VCaP (cell line): ENCODE data around the gene SPOCK1.

Source experiments
- H3K27ac ChIP-seq: fragments of 450-650 bp; 2 replicates; pipeline ENCODE4 v1.5.1; 2017
- CTCF ChIP-seq: fragments of 450-650 bp; conservative IDR thresholded peaks from 2 replicates; pipeline ENCODE4 v1.5.1; 2017; ENCODE audit warnings: mild to moderate bottlenecking, moderate library complexity

SPOCK1 gene

DNA sequence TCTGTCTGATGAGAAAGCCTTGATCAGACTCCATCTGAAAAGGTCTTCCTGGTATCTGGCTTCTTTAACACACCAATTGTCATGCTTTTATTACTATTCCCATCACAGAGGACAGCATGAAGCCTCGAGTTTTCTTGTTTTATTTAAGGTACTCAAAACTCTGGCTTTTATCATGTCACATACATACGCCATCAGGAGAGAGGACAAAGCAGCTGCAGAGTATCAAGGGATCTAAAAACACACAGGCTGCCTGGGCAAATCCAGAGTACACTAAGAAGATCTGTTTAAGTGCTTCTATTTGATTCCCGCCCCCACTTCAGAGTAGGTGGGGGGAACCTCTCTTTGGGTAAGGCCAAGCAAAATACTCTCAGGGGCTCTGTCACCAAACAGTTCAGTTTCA, 277.2 kb downstream of the SPOCK1 start:
- TF ChIP-seq CTCF = no peak
- no peak overlapping the region for H3K27ac ChIP-seq

GRCh38 chr5:137220523-137220927, 278.6 kb downstream of the SPOCK1 start:
- TF ChIP-seq CTCF = peak; percentile 91

GRCh38 chr5:137218896-137219295, 280.2 kb downstream of the SPOCK1 start:
- H3K27ac ChIP-seq = peak overlapping the region; percentile 83

More at GRCh38 chr5:137220523-137220927, 278.6 kb downstream of the SPOCK1 start:
- H3K27ac ChIP-seq = peak overlapping the region; percentile 83

GRCh38 chr5:137218471-137218870, 280.7 kb downstream of the SPOCK1 start:
- H3K27ac ChIP-seq = peak overlapping the region; percentile 83
- no peak for TF ChIP-seq CTCF

More at GRCh38 chr5:137218896-137219295, 280.2 kb downstream of the SPOCK1 start:
- no peak for TF ChIP-seq CTCF

DNA sequence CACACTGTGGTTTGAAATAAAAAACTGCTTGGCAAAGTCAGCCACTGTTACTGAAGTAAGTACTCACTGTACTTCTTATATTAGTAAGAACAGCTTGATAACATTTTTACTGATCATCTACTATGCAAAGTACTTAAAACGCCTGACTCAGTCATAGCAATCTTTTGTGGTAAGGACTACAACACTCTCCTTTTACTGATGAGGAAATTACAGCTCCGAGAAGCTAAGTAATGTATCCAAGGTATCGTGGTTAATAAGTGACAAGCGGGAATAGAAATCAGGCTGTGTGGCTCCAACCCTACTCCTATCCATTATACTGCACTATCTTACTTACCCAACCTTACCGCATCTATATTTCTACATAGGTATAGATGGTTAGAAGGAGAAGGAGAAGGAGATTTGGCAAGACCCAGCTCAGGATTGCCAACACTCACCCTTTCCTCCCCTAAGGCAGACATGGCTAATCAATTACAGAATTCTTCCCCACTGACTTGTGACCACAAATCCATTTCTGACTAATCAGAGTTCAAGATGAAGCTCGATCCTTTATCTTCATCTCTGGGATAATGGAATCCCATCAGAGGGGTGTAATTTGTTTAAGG, 281.4 kb downstream of the SPOCK1 start:
- H3K27ac ChIP-seq = peak overlapping the region; percentile 83
- TF ChIP-seq CTCF = no peak

DNA sequence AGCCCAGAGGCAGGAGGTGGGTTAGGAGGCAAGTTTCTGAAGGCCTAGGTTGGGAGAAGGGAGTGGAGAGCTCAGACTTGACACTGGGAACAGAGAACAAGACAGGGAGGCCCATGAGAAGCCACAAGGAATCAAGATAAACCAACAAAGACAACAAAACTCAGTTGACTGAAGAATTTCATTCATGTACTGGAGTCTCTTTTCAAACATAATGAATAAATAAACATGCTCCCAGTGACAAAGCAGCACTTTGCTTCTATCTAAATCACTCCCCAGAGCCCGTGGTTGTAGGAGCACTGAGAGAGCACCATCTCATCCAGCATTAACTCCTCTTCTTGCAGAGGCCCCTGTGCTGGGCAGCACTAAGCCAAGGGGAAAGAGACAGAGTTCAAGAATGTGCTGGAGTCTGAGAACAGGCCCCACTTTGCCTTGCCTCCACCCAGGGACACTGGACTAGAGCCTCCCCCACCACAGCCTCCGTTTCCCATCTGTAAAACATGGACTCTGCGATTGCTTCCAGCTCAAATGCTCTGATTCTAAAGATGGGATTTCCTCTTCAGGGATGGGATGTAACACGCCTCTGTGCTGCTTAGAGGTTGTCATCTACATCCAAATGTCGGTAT, 282.0 kb downstream of the SPOCK1 start:
- no peak for TF ChIP-seq CTCF
- peak overlapping the region; percentile 1; the same call in 1 of the 2 replicates for H3K27ac ChIP-seq

DNA sequence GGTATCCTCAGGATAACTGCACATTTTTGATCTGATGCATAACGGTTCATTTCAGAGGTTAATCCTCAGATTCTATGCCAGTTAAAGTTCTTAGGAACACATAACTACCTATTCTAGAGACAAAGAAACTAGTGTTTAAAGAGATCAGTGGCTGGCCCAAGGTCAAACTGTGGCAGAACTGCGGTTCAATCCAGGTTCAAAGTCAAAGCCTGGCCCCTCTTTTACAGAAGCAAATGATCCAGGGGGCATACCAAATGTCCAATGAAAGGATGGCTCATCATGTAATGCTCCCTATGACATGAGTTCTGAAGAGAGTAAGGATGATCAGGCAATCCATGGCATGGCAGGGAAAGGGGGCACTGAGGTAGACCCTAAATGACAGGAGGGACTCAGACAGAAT, 283.3 kb downstream of the SPOCK1 start:
- TF ChIP-seq CTCF = no peak
- peak overlapping the region; percentile 59 for H3K27ac ChIP-seq
